Measurements from ENCODE around the gene MYO7A. TPM values are rescaled to one million over a fixed set of nuclear protein-coding genes. Genes with fewer than 3 reads are reported as not detected.
A peak's percentile ranks its signal among the peaks of the same experiment; 100 is the strongest.

MYO7A gene
- total and polyA plus RNA-seq, 2 of the 8 experiments (the other 6 are each of a cell fraction or from before 2014, with no cell fraction given): 1.5 to 1.9 TPM

DNA sequence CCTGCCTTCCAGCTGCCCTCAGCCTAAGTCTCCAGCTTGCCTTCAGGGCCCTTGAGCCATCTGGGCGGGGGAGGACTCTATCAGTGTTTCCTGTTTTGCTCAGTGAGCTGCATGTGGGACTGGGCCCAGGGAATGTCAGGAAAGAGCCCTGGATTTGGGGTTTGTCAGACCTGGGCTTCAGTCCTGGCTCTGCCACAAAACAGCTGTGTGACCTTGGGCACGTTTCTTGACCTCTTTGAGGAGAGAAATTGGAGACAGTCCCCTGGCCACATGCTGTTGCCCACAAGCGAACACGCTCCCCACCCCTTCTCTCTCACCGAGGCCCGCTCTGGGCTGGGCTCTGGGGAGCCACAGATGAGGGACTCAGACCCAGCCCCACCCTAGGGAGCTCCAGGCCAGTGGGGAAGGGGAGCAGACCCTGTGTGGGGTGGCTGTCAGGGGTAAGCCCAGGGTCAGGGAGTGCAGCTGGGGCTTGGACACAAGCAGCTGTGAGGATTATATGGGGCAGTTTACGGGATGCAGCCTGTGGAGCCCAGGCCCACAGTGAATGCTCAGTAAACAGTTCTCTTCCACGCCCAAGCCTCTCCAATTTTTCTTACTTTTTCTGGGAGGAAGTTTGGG is 12.3 kb downstream of the MYO7A start:
- Histone ChIP-seq H4K8ac (ENCODE audit: extremely low read depth, insufficient read depth, low read length) (peak overlapping the region; percentile 23; the same call in 1 of the 2 replicates), H3K4ac (replicated peaks; ENCODE audit: insufficient read length, low read depth, low read length) (no peak overlapping the region), H2BK15ac (ENCODE audit: low read length) (no peak overlapping the region), H2BK12ac (ENCODE audit: low read depth, low read length) (no peak overlapping the region; the same call in 1 of the 2 replicates), H3K9ac (replicated peaks in 1 of 4; ENCODE audit: extremely low read depth in 1 of 4, low read depth in 3 of 4, low read length in 3 of 4) (no peak overlapping the region), H3K27me3 (replicated peaks in 1 of 4; ENCODE audit: control insufficient read depth in 3 of 4, extremely low read depth in 1 of 4, insufficient read depth in 3 of 4, low read length in 3 of 4) (no peaks in the 10 kb centered on the region), H3K23me2 (ENCODE audit: low read depth, low read length) (no peaks in the 10 kb centered on the region), H3K14ac (ENCODE audit: insufficient read length) (no peak overlapping the region), H4K20me1 (replicated peaks in 1 of 2; ENCODE audit: control insufficient read depth in 1 of 2, insufficient read depth in 2 of 2, low read length in 2 of 2) (no peaks in the 10 kb centered on the region), H4K5ac (ENCODE audit: insufficient read length, low read depth, low read length) (peak overlapping the region; percentile 29), H2BK20ac (ENCODE audit: low read length) (no peak overlapping the region), H3K18ac (ENCODE audit: extremely low read depth, low read length) (no peak overlapping the region; the same call in 1 of the 2 replicates), H3K4me3 (ENCODE audit: extremely low read depth in 1 of 4, insufficient read depth in 2 of 4, low read depth in 3 of 4, low read length in 4 of 4) (no peak overlapping the region), H2AFZ (ENCODE audit: low read length) (no peak overlapping the region; the same call in 1 of the 2 replicates), H3K56ac (replicated peaks; ENCODE audit: insufficient read length, low read depth, low read length) (no peak overlapping the region), H2AK5ac (ENCODE audit: low read depth, low read length) (no peak overlapping the region), H3K27ac (ENCODE audit: low read depth, low read length) (no peak overlapping the region), H2BK120ac (replicated peaks; ENCODE audit: low read depth, low read length) (no peak overlapping the region), H2BK5ac (ENCODE audit: low read depth, low read length) (no peak overlapping the region; the same call in 1 of the 2 replicates), H3K36me3 (ENCODE audit: control insufficient read depth in 2 of 4, insufficient read depth in 4 of 4, low read length in 3 of 4) (no peaks in the 10 kb centered on the region), H3K4me2 (ENCODE audit: insufficient read depth in 1 of 2, low read depth in 2 of 2, low read length in 2 of 2) (no peak overlapping the region; a peak in 1 of 4 replicates), H3K9me3 (ENCODE audit: insufficient read depth in 2 of 2, low read depth in 1 of 2, low read length in 1 of 2) (no peaks in the 10 kb centered on the region), H4K91ac (replicated peaks; ENCODE audit: insufficient read length, low read length) (no peak overlapping the region), H3K79me2 (ENCODE audit: control insufficient read depth in 1 of 2, insufficient read depth in 2 of 2, low read length in 2 of 2) (no peaks in the 10 kb centered on the region), H3K4me1 (replicated peaks in 1 of 4; ENCODE audit: control insufficient read depth in 3 of 4, insufficient read depth in 4 of 4, low read length in 3 of 4) (peaks cover 0 to 9% (median 3%) of the 10 kb centered on the region in 4 experiments; a peak in 4 of 7 replicates), H3K79me1 (ENCODE audit: low read depth, low read length) (no peaks in the 10 kb centered on the region), H3K23ac (ENCODE audit: insufficient read length) (no peak overlapping the region)
- no peak for TF ChIP-seq FOSL1 (IDR thresholded peaks at IDR 0.05; ENCODE audit: insufficient read depth, low read depth, low read length)
- 0 out of 2 replicates have a peak, but pooled peaks have one; percentile 39 for TF ChIP-seq RBBP5 (IDR thresholded peaks at IDR 0.05; ENCODE audit: borderline replicate concordance, low read depth, low read length)
- no peak for TF ChIP-seq SIX5 (IDR thresholded peaks at IDR 0.05; ENCODE audit: low read depth, low read length)
- no peak for TF ChIP-seq HDAC2 (IDR thresholded peaks at IDR 0.05; ENCODE audit: borderline replicate concordance in 1 of 2, low read depth in 2 of 2, low read length in 2 of 2)
- TF ChIP-seq BCL11A (IDR thresholded peaks at IDR 0.05; ENCODE audit: low read depth in 2 of 2, low read length in 2 of 2): no peak
- TF ChIP-seq ASH2L (IDR thresholded peaks at IDR 0.05; ENCODE audit: low read length): peak; percentile 29
- TF ChIP-seq TCF12 (IDR thresholded peaks at IDR 0.05; ENCODE audit: low read depth, low read length): 0 out of 2 replicates have a peak, but pooled peaks have one; percentile 9
- no peak for TF ChIP-seq JUND (IDR thresholded peaks at IDR 0.05; ENCODE audit: low read length)
- TF ChIP-seq KDM1A (IDR thresholded peaks at IDR 0.05; ENCODE audit: borderline replicate concordance, low read length): no peak
- TF ChIP-seq, protein P1, sequence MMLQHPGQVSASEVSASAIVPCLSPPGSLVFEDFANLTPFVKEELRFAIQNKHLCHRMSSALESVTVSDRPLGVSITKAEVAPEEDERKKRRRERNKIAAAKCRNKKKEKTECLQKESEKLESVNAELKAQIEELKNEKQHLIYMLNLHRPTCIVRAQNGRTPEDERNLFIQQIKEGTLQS (IDR thresholded peaks at IDR 0.05; ENCODE audit: insufficient read depth, low read depth, low read length): no peak
- TF ChIP-seq SIN3A (conservative IDR thresholded peaks at IDR 0.05 in 1 of 2, IDR thresholded peaks at IDR 0.05 in 1 of 2; ENCODE audit: low read depth in 1 of 2, low read length in 2 of 2): 0 out of 4 replicates have a peak, but pooled peaks have one; percentile 37 to 38
- DNase-seq (ENCODE audit: low read depth in 1 of 2, low spot score in 2 of 2) (peak; percentile 9 to 54), FAIRE-seq (peak; percentile 13)
- WGBS, 2 experiments (ENCODE audit: extremely low coverage in 1 of 2, insufficient coverage in 1 of 2, insufficient read length in 1 of 2, insufficient replicate concordance in 2 of 2, low coverage in 1 of 2, low lambda C conversion rate in 2 of 2, missing lambda C conversion rate in 1 of 2): 57% methylated on average over 8 of the region's 8 CpGs; no CpG with 5 or more reads in 1 of the 2 experiments
- CTCF ChIA-PET (ENCODE audit: partially characterized antibody): interaction anchor here (0.6 to 6.0 kb wide), 11 partner anchors 9 to 632 kb away, joined by 3 to 48 read pairs (median 4); partner anchors contain the start of gene MYO7A
- POLR2A ChIA-PET (ENCODE audit: partially characterized antibody): interaction anchor here (0.7 to 1.7 kb wide), 5 partner anchors 8 to 47 kb away, joined by 3 to 6 read pairs (median 3); no protein-coding TSS in a partner anchor
